Measurements from ENCODE around the gene PIK3AP1. TPM values are rescaled to one million over a fixed set of nuclear protein-coding genes. Genes with fewer than 3 reads are reported as not detected.

PIK3AP1 gene
- total and polyA plus RNA-seq, 2 of the 4 experiments (the other 2 are of a cell fraction) = under 0.01 to 0.14 TPM

DNA sequence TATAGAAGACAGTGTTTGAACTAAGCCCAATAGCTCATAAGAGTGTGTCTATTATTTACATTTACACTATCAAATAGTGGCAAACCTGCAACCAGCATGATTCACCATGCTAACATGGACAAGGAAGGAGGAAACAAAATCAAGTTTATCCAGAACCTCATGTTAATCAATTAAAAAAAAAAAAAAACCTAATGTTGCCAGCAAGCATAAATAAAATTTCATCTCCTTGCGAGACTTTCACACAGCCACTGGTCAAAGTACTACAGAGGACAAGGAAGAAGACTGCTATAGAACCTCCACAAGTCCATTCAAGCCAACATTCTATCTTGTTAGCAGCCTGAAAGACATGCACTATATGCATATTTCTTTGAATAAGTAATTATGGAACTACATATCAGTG is 143.2 kb downstream of the PIK3AP1 start:
- TF ChIP-seq RFX5 (IDR thresholded peaks at IDR 0.05; ENCODE audit: low read depth, low read length) (no peak), SMC3 (IDR thresholded peaks at IDR 0.05; ENCODE audit: low read depth, low read length) (no peak), CEBPB (IDR thresholded peaks at IDR 0.05; ENCODE audit: low read depth, low read length) (no peak), CHD1 (IDR thresholded peaks at IDR 0.05; ENCODE audit: low read depth, low read length) (no peak), RCOR1 (IDR thresholded peaks at IDR 0.05; ENCODE audit: insufficient replicate concordance, low read length) (no peak), POLR2A (IDR thresholded peaks at IDR 0.05; ENCODE audit: low read depth, low read length) (no peak), MXI1 (IDR thresholded peaks at IDR 0.05; ENCODE audit: borderline replicate concordance, low read depth, low read length) (no peak), BHLHE40 (IDR thresholded peaks at IDR 0.05; ENCODE audit: low read depth, low read length) (no peak), MAZ (IDR thresholded peaks at IDR 0.05; ENCODE audit: borderline replicate concordance, low read depth, low read length) (no peak), FOS (IDR thresholded peaks at IDR 0.05; ENCODE audit: low read depth, low read length) (no peak), RAD21 (IDR thresholded peaks at IDR 0.05; ENCODE audit: low read length) (no peak)
- TF ChIP-seq, protein P1, sequence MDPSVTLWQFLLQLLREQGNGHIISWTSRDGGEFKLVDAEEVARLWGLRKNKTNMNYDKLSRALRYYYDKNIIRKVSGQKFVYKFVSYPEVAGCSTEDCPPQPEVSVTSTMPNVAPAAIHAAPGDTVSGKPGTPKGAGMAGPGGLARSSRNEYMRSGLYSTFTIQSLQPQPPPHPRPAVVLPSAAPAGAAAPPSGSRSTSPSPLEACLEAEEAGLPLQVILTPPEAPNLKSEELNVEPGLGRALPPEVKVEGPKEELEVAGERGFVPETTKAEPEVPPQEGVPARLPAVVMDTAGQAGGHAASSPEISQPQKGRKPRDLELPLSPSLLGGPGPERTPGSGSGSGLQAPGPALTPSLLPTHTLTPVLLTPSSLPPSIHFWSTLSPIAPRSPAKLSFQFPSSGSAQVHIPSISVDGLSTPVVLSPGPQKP (IDR thresholded peaks at IDR 0.05; ENCODE audit: borderline replicate concordance, low read depth, low read length) = no peak
- TF ChIP-seq, protein P2, sequence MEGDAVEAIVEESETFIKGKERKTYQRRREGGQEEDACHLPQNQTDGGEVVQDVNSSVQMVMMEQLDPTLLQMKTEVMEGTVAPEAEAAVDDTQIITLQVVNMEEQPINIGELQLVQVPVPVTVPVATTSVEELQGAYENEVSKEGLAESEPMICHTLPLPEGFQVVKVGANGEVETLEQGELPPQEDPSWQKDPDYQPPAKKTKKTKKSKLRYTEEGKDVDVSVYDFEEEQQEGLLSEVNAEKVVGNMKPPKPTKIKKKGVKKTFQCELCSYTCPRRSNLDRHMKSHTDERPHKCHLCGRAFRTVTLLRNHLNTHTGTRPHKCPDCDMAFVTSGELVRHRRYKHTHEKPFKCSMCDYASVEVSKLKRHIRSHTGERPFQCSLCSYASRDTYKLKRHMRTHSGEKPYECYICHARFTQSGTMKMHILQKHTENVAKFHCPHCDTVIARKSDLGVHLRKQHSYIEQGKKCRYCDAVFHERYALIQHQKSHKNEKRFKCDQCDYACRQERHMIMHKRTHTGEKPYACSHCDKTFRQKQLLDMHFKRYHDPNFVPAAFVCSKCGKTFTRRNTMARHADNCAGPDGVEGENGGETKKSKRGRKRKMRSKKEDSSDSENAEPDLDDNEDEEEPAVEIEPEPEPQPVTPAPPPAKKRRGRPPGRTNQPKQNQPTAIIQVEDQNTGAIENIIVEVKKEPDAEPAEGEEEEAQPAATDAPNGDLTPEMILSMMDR (conservative IDR thresholded peaks at IDR 0.05; ENCODE audit: low read depth, low read length) = no peak
- TF ChIP-seq, protein P3, sequence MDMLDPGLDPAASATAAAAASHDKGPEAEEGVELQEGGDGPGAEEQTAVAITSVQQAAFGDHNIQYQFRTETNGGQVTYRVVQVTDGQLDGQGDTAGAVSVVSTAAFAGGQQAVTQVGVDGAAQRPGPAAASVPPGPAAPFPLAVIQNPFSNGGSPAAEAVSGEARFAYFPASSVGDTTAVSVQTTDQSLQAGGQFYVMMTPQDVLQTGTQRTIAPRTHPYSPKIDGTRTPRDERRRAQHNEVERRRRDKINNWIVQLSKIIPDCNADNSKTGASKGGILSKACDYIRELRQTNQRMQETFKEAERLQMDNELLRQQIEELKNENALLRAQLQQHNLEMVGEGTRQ (IDR thresholded peaks at IDR 0.05; ENCODE audit: low read depth, low read length) = no peak
- Histone ChIP-seq H2AFZ (replicated peaks; ENCODE audit: low read length, poor library complexity) (no peak overlapping the region), H3K79me1 (ENCODE audit: low read depth in 1 of 2, low read length in 2 of 2) (peaks cover 0 to 39% of the 10 kb centered on the region in 2 experiments; a peak in 2 of 4 replicates), H4K5ac (ENCODE audit: low read depth, low read length) (no peak overlapping the region), H3K9me3 (ENCODE audit: control insufficient read depth, insufficient read depth, low read length) (no peaks in the 10 kb centered on the region), H3K9me1 (ENCODE audit: insufficient read depth, low read length) (peaks cover 9% of the 10 kb centered on the region), H4K91ac (ENCODE audit: insufficient read depth, low read depth, low read length) (no peak overlapping the region), H3K23ac (ENCODE audit: low read depth, low read length) (no peak overlapping the region), H2BK5ac (ENCODE audit: low read depth, low read length, poor library complexity, severe bottlenecking) (no peak overlapping the region), H2BK15ac (ENCODE audit: low read depth, low read length) (no peak overlapping the region), H3K18ac (ENCODE audit: low read depth, low read length) (no peak overlapping the region), H3K4me2 (ENCODE audit: low read depth, low read length) (no peak overlapping the region), H3K36me3 (ENCODE audit: control insufficient read depth, insufficient read depth, low read length) (peaks cover 5% of the 10 kb centered on the region), H3K27me3 (ENCODE audit: control insufficient read depth, insufficient read depth, low read length) (no peaks in the 10 kb centered on the region), H3K9ac (ENCODE audit: low read depth, low read length) (no peak overlapping the region), H2BK120ac (ENCODE audit: low read depth, low read length) (no peak overlapping the region), H3K14ac (replicated peaks; ENCODE audit: low read depth, low read length) (no peak overlapping the region), H4K20me1 (ENCODE audit: insufficient read depth, low read length) (peaks cover 86% of the 10 kb centered on the region), H3K4me3 (ENCODE audit: insufficient read depth, low read depth, low read length) (no peak overlapping the region), H2AK5ac (ENCODE audit: low read depth, low read length) (no peak overlapping the region), H3K4ac (ENCODE audit: low read depth, low read length) (no peak overlapping the region), H4K8ac (ENCODE audit: low read depth in 2 of 2, low read length in 2 of 2) (no peak overlapping the region), H3K56ac (ENCODE audit: extremely low read depth, insufficient read depth, low read length) (no peak overlapping the region), H3K27ac (ENCODE audit: insufficient read depth, low read length) (no peak overlapping the region), H3K4me1 (ENCODE audit: control insufficient read depth, insufficient read depth, low read length) (peaks cover 7% of the 10 kb centered on the region), H2AK9ac (replicated peaks; ENCODE audit: low read depth, low read length, poor library complexity) (no peak overlapping the region), H2BK20ac (ENCODE audit: low read depth, low read length) (no peak overlapping the region)
- CTCF ChIA-PET = no interaction called here
- no CpG with 5 or more reads among the region's 1 CpG for WGBS, 2 experiments (ENCODE audit: extremely low coverage in 2 of 2, insufficient read length in 1 of 2)
- dilution Hi-C loops (cut with HindIII; ENCODE audit: low sequenced_read_pairs, unreplicated experiment) (no loop called here), in situ Hi-C loops (cut with MboI; ENCODE audit: low sequenced_read_pairs) (no loop called here), intact Hi-C loops (cut with micrococcal nuclease) (no loop called here)
- BruUV-seq (replicated peaks) = no TSS peak
- DNase-seq (no peak), ATAC-seq (ENCODE audit: low read depth) (no peak; the same call in 1 of the 2 replicates)
- POLR2A ChIA-PET (ENCODE audit: unreplicated experiment) = no interaction called here
